HG02759 (cell line): Measurements from ENCODE around the gene USP26.
"Not testable (repeated sequence)": the region's sequence is repeated elsewhere in the genome, so short reads cannot be mapped to it uniquely, and the experiment has no call there.

Experiments
- ATAC-seq: cut with Tn5 transposase; IDR thresholded peaks from one replicate; pipeline ENCODE4 v1.9.1; 2021; ENCODE audit warnings: mild to moderate bottlenecking, moderate library complexity; ENCODE audit not compliant: unreplicated experiment

USP26 gene, protein sequence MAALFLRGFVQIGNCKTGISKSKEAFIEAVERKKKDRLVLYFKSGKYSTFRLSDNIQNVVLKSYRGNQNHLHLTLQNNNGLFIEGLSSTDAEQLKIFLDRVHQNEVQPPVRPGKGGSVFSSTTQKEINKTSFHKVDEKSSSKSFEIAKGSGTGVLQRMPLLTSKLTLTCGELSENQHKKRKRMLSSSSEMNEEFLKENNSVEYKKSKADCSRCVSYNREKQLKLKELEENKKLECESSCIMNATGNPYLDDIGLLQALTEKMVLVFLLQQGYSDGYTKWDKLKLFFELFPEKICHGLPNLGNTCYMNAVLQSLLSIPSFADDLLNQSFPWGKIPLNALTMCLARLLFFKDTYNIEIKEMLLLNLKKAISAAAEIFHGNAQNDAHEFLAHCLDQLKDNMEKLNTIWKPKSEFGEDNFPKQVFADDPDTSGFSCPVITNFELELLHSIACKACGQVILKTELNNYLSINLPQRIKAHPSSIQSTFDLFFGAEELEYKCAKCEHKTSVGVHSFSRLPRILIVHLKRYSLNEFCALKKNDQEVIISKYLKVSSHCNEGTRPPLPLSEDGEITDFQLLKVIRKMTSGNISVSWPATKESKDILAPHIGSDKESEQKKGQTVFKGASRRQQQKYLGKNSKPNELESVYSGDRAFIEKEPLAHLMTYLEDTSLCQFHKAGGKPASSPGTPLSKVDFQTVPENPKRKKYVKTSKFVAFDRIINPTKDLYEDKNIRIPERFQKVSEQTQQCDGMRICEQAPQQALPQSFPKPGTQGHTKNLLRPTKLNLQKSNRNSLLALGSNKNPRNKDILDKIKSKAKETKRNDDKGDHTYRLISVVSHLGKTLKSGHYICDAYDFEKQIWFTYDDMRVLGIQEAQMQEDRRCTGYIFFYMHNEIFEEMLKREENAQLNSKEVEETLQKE

GRCh38 chrX:133097031-133097430 lies at the start of gene USP26:
Gene USP26, minus strand, starts transcription at chrX:133097109. Its CDS starts 68,889 bp downstream, at chrX:133028220.
- ATAC-seq: no peak

GRCh38 chrX:133134282-133134681 lies 37.4 kb upstream of the USP26 start:
- ATAC-seq: no peak

- ATAC-seq: no peak
These were observed 23.5 kb upstream of the USP26 start for GRCh38 chrX:133120406-133120805.

DNA sequence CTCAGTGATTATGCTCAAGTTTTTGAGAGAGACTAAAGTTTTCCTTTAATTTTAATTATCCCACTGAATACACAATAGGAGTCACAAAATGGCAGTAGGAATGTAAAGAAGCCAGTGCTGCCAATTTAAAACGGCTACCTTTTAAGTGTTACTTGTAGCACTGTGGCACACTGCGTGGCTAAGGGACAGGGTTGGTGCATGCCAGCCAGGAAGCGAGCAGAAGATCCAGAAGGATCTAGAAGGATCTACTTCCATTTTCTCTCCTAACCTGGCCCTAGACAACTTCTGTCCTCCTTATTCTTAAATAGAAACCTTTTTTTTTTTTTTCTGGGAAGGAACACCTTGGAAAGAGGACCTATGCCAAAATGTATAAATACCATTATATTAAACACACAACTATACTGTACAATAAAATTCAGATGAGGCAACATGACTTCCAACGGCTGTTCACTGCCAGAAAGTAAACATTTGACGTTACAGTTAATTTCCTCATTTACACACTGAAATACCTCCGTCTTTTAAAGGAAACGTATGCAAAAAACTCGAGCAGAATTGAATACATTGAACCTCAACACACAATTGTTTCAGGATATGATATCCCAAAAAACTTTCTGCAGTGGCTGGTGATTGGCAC lies 2.7 kb downstream of the USP26 start:
- ATAC-seq: no peak

GRCh38 chrX:133090236-133090809 lies 6.6 kb downstream of the USP26 start:
- ATAC-seq: no peak

GRCh38 chrX:133089411-133089810 lies 7.5 kb downstream of the USP26 start:
- no peak for ATAC-seq

DNA sequence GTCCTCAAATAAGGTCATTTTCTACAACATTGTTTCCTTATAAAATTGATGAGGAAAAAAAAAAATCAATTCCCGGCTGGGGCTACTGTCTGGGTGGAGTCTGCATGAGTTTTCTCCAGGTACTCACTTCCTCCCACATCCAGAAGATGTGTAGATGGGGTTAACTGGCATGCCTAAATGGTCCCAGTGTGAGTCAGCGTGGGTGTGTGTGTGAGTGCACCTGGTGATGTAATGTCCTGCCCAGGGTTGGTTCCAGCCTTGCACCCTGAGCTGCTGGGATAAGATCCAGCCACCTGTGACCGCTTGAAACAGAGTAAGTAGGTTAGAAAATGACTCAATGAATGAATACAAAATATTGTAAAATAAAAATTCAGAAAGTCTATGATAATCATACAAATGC lies 11.1 kb downstream of the USP26 start:
- ATAC-seq: no peak

DNA sequence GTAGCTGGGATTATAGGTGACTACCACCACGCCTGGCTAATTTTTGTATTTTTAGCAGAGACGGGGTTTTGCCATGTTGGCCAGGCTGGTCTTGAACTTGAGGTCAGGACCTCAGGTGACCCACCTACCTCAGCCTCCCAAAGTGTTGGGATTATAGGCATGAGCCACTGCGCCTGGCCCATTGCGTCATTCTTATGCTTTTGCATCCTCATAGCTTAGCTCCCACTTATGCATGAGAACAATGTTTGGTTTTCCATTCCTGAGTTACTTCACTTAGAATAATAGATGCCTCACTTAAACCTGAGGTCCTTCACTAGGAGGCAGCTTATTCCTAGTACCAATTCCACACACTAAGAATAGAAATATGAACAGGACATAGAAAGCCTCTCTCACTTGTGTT lies 11.9 kb downstream of the USP26 start:
- ATAC-seq: not testable (repeated sequence)

- no peak for ATAC-seq
These were observed 13.0 kb downstream of the USP26 start for GRCh38 chrX:133083899-133084298.

- no peak for ATAC-seq
These were observed 14.9 kb downstream of the USP26 start for GRCh38 chrX:133081990-133082389.

GRCh38 chrX:133077856-133078255 lies 19.1 kb downstream of the USP26 start:
- ATAC-seq: not testable (repeated sequence)

- ATAC-seq: no peak
These were observed 24.3 kb downstream of the USP26 start for GRCh38 chrX:133072566-133072965.

GRCh38 chrX:133068461-133068860 lies 28.4 kb downstream of the USP26 start:
- no peak for ATAC-seq

DNA sequence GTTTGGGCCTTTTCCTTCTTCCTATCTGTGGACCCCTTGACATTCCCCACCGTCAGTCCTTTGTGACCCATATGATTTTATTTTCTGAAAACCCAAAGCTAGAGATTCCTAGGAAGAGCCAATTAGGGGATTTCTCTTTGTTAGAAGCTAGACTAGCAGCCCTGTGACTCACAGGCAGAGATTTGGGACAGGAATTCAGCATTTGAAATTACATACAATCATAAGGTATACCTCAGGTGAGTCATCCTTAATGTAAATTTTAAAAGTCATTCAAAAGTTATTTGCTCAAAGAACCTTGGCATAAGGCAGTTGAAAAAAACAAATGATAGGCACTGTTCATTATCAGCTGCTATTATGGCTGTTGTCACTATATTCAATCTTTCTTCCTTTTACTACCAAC lies 40.6 kb downstream of the USP26 start:
- no peak for ATAC-seq

- no peak for ATAC-seq
These were observed 42.0 kb downstream of the USP26 start for GRCh38 chrX:133054761-133055405.

GRCh38 chrX:133053861-133054598 lies 42.9 kb downstream of the USP26 start:
- ATAC-seq: no peak

- no peak for ATAC-seq
These were observed 48.2 kb downstream of the USP26 start for GRCh38 chrX:133048751-133049150.

DNA sequence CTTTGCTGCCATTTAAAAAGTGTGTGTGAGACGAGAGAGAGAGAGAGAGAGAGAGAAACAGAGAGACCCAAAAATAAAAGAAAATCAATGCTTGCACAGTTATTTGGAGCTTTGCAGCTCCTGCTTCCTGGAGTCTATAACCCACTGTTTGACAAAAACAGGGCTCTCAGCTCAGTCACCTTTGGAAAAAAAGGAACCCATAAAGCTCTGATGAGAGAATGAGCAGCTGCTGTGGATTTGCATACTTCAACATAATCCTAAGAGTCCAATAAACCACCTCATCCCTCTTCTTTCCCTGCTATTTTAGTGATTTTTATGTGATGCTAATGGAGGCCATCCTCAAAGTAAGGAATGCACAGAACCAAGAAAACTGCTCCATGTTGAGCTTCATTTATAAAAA lies 50.3 kb downstream of the USP26 start:
- no peak for ATAC-seq

DNA sequence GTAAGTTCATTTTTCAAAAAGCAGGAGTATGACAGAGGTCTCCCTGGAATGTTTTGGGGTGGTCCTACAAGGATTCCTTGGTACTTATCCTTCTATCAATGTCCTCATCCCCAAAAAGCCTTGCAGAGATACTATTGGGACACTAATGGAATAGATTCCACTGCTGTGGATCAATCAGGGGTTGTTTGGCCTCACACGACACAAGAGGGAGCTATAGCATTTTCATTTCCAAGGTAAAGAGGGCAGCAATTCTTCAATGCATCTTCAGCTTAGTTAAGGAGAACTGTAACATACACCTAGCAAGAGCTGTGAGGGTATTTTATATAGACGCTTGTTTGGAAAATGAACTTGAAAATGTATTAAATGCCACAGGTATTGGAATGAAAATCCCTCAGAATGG lies 50.9 kb downstream of the USP26 start:
- no peak for ATAC-seq
